H7 (cell line): Measurements from ENCODE around the gene RCL1. TPM values are rescaled to one million over a fixed set of nuclear protein-coding genes. Genes with fewer than 3 reads are reported as not detected.

Experiments used
- DNase-seq: peaks from one replicate; pipeline ENCODE4 v3.0.0; 2012
- H3K27me3 ChIP-seq: 2 replicates; pipeline ENCODE4 v1.6.0; 2011; ENCODE audit warnings: mild to moderate bottlenecking, low read length; ENCODE audit not compliant: control insufficient read depth, insufficient read depth
- H3K36me3 ChIP-seq: replicated peaks from 2 replicates; pipeline ENCODE4 v1.5.1; 2011; ENCODE audit warnings: low read length; ENCODE audit not compliant: control insufficient read depth, insufficient read depth
- H3K4me3 ChIP-seq: 2 replicates; pipeline ENCODE4 v1.5.1; 2011; ENCODE audit warnings: low read depth, mild to moderate bottlenecking, control low read depth, low read length, moderate library complexity; ENCODE audit not compliant: insufficient read depth
- total RNA-seq: library from RNA; depleted of rRNA; stranded (reverse); fragments of >200 nt; shearing (Covaris generic); gene quantifications from 2 replicates; pipeline ENCODE4 v1.2.3, GENCODE V29; 2014

RCL1 gene
- total RNA-seq, 1 experiment from 2014 or later, result 16.6 TPM

- no peak for DNase-seq
- Histone ChIP-seq H3K4me3 (no peak overlapping the region), H3K36me3 (peaks cover 6% of the 10 kb centered on the region), H3K27me3 (no peaks in the 10 kb centered on the region)
Measured at GRCh38 chr9:4836676-4837075, 43.9 kb downstream of the RCL1 start.

- Histone ChIP-seq H3K27me3 (no peaks in the 10 kb centered on the region), H3K36me3 (peaks cover 6% of the 10 kb centered on the region), H3K4me3 (no peak overlapping the region)
- DNase-seq, result no peak
Measured at GRCh38 chr9:4837261-4838188, 44.8 kb downstream of the RCL1 start.

GRCh38 chr9:4838189-4838546, 45.4 kb downstream of the RCL1 start:
- Histone ChIP-seq H3K36me3 (peaks cover 6% of the 10 kb centered on the region), H3K4me3 (no peak overlapping the region), H3K27me3 (no peaks in the 10 kb centered on the region)
- no peak for DNase-seq

- peaks cover 6% of the 10 kb centered on the region for H3K36me3 ChIP-seq
- DNase-seq, result no peak
- no peaks in the 10 kb centered on the region for H3K27me3 ChIP-seq
- H3K4me3 ChIP-seq, result no peak overlapping the region
Measured at GRCh38 chr9:4839470-4839912, 46.7 kb downstream of the RCL1 start.

- no peaks in the 10 kb centered on the region for H3K27me3 ChIP-seq
- no peak overlapping the region for H3K4me3 ChIP-seq
- no peak for DNase-seq
- peaks cover 8% of the 10 kb centered on the region for H3K36me3 ChIP-seq
Measured at GRCh38 chr9:4840018-4840417, 47.3 kb downstream of the RCL1 start.

GRCh38 chr9:4842213-4842612, 49.5 kb downstream of the RCL1 start:
- no peak overlapping the region for H3K4me3 ChIP-seq
- no peaks in the 10 kb centered on the region for H3K27me3 ChIP-seq

GRCh38 chr9:4842734-4843133, 50.0 kb downstream of the RCL1 start:
- no peak overlapping the region for H3K4me3 ChIP-seq
- peaks cover 11% of the 10 kb centered on the region for H3K36me3 ChIP-seq
- no peak for DNase-seq
- no peaks in the 10 kb centered on the region for H3K27me3 ChIP-seq

More at GRCh38 chr9:4842213-4842612, 49.5 kb downstream of the RCL1 start:
- peaks cover 11% of the 10 kb centered on the region for H3K36me3 ChIP-seq
- no peak for DNase-seq

GRCh38 chr9:4844056-4844838, 51.5 kb downstream of the RCL1 start:
- DNase-seq, result no peak
- peaks cover 11% of the 10 kb centered on the region for H3K36me3 ChIP-seq

GRCh38 chr9:4849369-4849768, 56.6 kb downstream of the RCL1 start:
- Histone ChIP-seq H3K36me3 (peaks cover 9% of the 10 kb centered on the region), H3K27me3 (no peaks in the 10 kb centered on the region), H3K4me3 (no peak overlapping the region)
- DNase-seq, result no peak

More at GRCh38 chr9:4844056-4844838, 51.5 kb downstream of the RCL1 start:
- no peak overlapping the region for H3K4me3 ChIP-seq
- no peaks in the 10 kb centered on the region for H3K27me3 ChIP-seq

GRCh38 chr9:4850603-4851310, 58.0 kb downstream of the RCL1 start:
- DNase-seq, result no peak
- no peak overlapping the region for H3K4me3 ChIP-seq
- peaks cover 3% of the 10 kb centered on the region for H3K36me3 ChIP-seq
- no peaks in the 10 kb centered on the region for H3K27me3 ChIP-seq

GRCh38 chr9:4852419-4852818, 59.7 kb downstream of the RCL1 start:
- peaks cover 3% of the 10 kb centered on the region for H3K36me3 ChIP-seq
- H3K4me3 ChIP-seq, result no peak overlapping the region
- H3K27me3 ChIP-seq, result no peaks in the 10 kb centered on the region
- no peak for DNase-seq

- peaks cover 3% of the 10 kb centered on the region for H3K36me3 ChIP-seq
- DNase-seq, result no peak
Measured at GRCh38 chr9:4854265-4854590, 61.5 kb downstream of the RCL1 start.

GRCh38 chr9:4855841-4856240, 63.1 kb downstream of the RCL1 start:
- Histone ChIP-seq H3K27me3 (no peaks in the 10 kb centered on the region), H3K36me3 (peaks cover 4% of the 10 kb centered on the region)
- DNase-seq, result no peak

More at GRCh38 chr9:4854265-4854590, 61.5 kb downstream of the RCL1 start:
- H3K27me3 ChIP-seq, result no peaks in the 10 kb centered on the region
- H3K4me3 ChIP-seq, result no peak overlapping the region

GRCh38 chr9:4857163-4857810, 64.5 kb downstream of the RCL1 start:
- no peaks in the 10 kb centered on the region for H3K27me3 ChIP-seq
- peaks cover 4% of the 10 kb centered on the region for H3K36me3 ChIP-seq
- H3K4me3 ChIP-seq, result no peak overlapping the region
- no peak for DNase-seq

More at GRCh38 chr9:4855841-4856240, 63.1 kb downstream of the RCL1 start:
- H3K4me3 ChIP-seq, result no peak overlapping the region
